ENCODE data around the gene CHKB.
"Not testable (repeated sequence)": the region's sequence is repeated elsewhere in the genome, so short reads cannot be mapped to it uniquely, and the experiment has no call there.

Gene CHKB

GRCh38 chr22:50582493-50583293 is at the start of gene CHKB:
CHKB (minus strand) TSS chr22:50582849; CDS start chr22:50582781, 68 bp downstream.
- peak; percentile 99 for DNase-seq (ENCODE audit: low spot score)

- DNase-seq (ENCODE audit: low spot score): no peak
Measured at GRCh38 chr22:50630376-50630775, 47.7 kb upstream of the CHKB start.

GRCh38 chr22:50628543-50629134 is 46.0 kb upstream of the CHKB start:
- no peak for DNase-seq (ENCODE audit: low spot score)

- DNase-seq (ENCODE audit: low spot score): peak; percentile 82
Measured at GRCh38 chr22:50627642-50628542, 45.2 kb upstream of the CHKB start, which contains the start of gene ARSA. ARSA (minus strand) TSS chr22:50628152; CDS start chr22:50627779, 373 bp downstream.

GRCh38 chr22:50626850-50627641 is 44.4 kb upstream of the CHKB start:
- no peak for DNase-seq (ENCODE audit: low spot score)

GRCh38 chr22:50626314-50626849 is 43.7 kb upstream of the CHKB start:
- DNase-seq (ENCODE audit: low spot score): no peak

GRCh38 chr22:50625568-50626313 is 43.1 kb upstream of the CHKB start:
- no peak for DNase-seq (ENCODE audit: low spot score)

GRCh38 chr22:50625131-50625567 is 42.5 kb upstream of the CHKB start:
- DNase-seq (ENCODE audit: low spot score): no peak

GRCh38 chr22:50624347-50625130 is 41.9 kb upstream of the CHKB start:
- DNase-seq (ENCODE audit: low spot score): no peak

GRCh38 chr22:50622723-50623327 is 40.2 kb upstream of the CHKB start:
- no peak for DNase-seq (ENCODE audit: low spot score)

GRCh38 chr22:50621948-50622722 is 39.5 kb upstream of the CHKB start:
- no peak for DNase-seq (ENCODE audit: low spot score)

GRCh38 chr22:50621356-50621880 is 38.8 kb upstream of the CHKB start:
- DNase-seq (ENCODE audit: low spot score): no peak

GRCh38 chr22:50620593-50621355 is 38.1 kb upstream of the CHKB start:
- DNase-seq (ENCODE audit: low spot score): no peak

GRCh38 chr22:50614296-50614695 is 31.6 kb upstream of the CHKB start:
- DNase-seq (ENCODE audit: low spot score): not testable (repeated sequence)

- DNase-seq (ENCODE audit: low spot score): no peak
Measured at GRCh38 chr22:50613291-50613981, 30.8 kb upstream of the CHKB start.

- DNase-seq (ENCODE audit: low spot score): no peak
Measured at GRCh38 chr22:50612528-50613221, 30.0 kb upstream of the CHKB start.
